Astrocyte (in vitro differentiated cells and primary cell): ENCODE data around the gene GPR15LG.

ENCODE experiments used
- CTCF ChIP-seq: IDR thresholded peaks from 2 replicates; pipeline ENCODE4 v1.5.1; 2011; ENCODE audit warnings: low read depth, mild to moderate bottlenecking, inconsistent platforms, low read length, moderate library complexity; ENCODE audit not compliant: insufficient read depth
- EZH2 ChIP-seq: IDR thresholded peaks from 2 replicates; pipeline ENCODE4 v1.6.1; 2012; ENCODE audit warnings: mild to moderate bottlenecking, low read length, inconsistent platforms; ENCODE audit not compliant: insufficient read depth

DNA sequence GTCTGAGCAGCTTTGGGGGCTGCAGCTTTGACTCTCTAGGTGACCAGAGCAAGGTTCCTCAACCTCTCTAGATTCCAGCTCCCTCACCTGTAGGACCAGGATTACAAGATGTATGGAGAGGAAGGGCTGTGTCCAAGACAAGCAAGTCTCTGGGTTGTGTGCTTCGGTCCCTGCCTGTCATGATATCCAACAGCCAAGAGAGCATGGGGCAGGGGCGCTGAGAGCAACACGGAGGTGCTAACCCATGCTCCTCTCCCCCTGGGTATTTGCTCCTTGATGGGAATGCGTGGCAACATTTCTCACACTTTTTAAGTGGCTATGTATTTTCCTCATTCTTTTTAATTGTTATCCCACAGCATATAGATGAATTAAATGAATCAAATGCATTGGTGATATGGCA is 31.0 kb downstream of the GPR15LG start:
- TF ChIP-seq EZH2 (no peak), CTCF (no peak)
